ENCODE measurements around the gene BPIFB3.

BPIFB3 gene

GRCh38 chr20:33015700-33016580, 37.8 kb upstream of the BPIFB3 start:
- no peak for DNase-seq

GRCh38 chr20:33016581-33017109, 37.1 kb upstream of the BPIFB3 start:
- no peak for DNase-seq

- DNase-seq = no peak
Measured at GRCh38 chr20:33017542-33017941, 36.2 kb upstream of the BPIFB3 start.

GRCh38 chr20:33018169-33018931, 35.4 kb upstream of the BPIFB3 start:
- DNase-seq = no peak

- peak in 1 of 51 donors; percentile 6 for DNase-seq
Measured at GRCh38 chr20:33019465-33020277, 34.0 kb upstream of the BPIFB3 start.

GRCh38 chr20:33020278-33021161, 33.2 kb upstream of the BPIFB3 start:
- no peak for DNase-seq

- no peak for DNase-seq
Measured at GRCh38 chr20:33021879-33022278, 31.8 kb upstream of the BPIFB3 start.

- no peak for DNase-seq
Measured at GRCh38 chr20:33022289-33022688, 31.4 kb upstream of the BPIFB3 start.

GRCh38 chr20:33022694-33023438, 30.8 kb upstream of the BPIFB3 start:
- no peak for DNase-seq

- DNase-seq = no peak
Measured at GRCh38 chr20:33023439-33024242, 30.1 kb upstream of the BPIFB3 start.

GRCh38 chr20:33024243-33024560, 29.5 kb upstream of the BPIFB3 start:
- no peak for DNase-seq

GRCh38 chr20:33024609-33025317, 28.9 kb upstream of the BPIFB3 start:
- no peak for DNase-seq

GRCh38 chr20:33025318-33025876, 28.3 kb upstream of the BPIFB3 start:
- no peak for DNase-seq

- no peak for DNase-seq
Measured at GRCh38 chr20:33026072-33026778, 27.5 kb upstream of the BPIFB3 start.

GRCh38 chr20:33026779-33027759, 26.6 kb upstream of the BPIFB3 start:
- DNase-seq = no peak

Measured in hypothalamus (tissue), 51 donors.